ENCODE results near the gene PPP1R2.

Gene PPP1R2

GRCh38 chr3:195565716-195566115 lies 22.6 kb upstream of the PPP1R2 start:
- DNase-seq: no peak

GRCh38 chr3:195563317-195563716 lies 20.2 kb upstream of the PPP1R2 start:
- DNase-seq: no peak

GRCh38 chr3:195559723-195560409 lies 16.7 kb upstream of the PPP1R2 start:
- DNase-seq: no peak

- DNase-seq: no peak
These were observed 15.5 kb upstream of the PPP1R2 start for GRCh38 chr3:195558602-195559001.

- no peak for DNase-seq
These were observed 14.2 kb upstream of the PPP1R2 start for GRCh38 chr3:195557322-195557721.

- no peak for DNase-seq
These were observed 13.3 kb upstream of the PPP1R2 start for GRCh38 chr3:195556390-195556789.

- DNase-seq: no peak
These were observed 12.0 kb upstream of the PPP1R2 start for GRCh38 chr3:195555110-195555509.

- DNase-seq: no peak
These were observed 11.3 kb upstream of the PPP1R2 start for GRCh38 chr3:195554458-195554857.

GRCh38 chr3:195553268-195553667 lies 10.1 kb upstream of the PPP1R2 start:
- no peak for DNase-seq

- no peak for DNase-seq
These were observed 8.4 kb upstream of the PPP1R2 start for GRCh38 chr3:195551381-195551978.

GRCh38 chr3:195550723-195551122 lies 7.6 kb upstream of the PPP1R2 start:
- no peak for DNase-seq

GRCh38 chr3:195549931-195550519 lies 6.9 kb upstream of the PPP1R2 start:
- peak; percentile 62 for DNase-seq

- DNase-seq: no peak
These were observed 5.9 kb upstream of the PPP1R2 start for GRCh38 chr3:195548987-195549386.

GRCh38 chr3:195548501-195548900 lies 5.4 kb upstream of the PPP1R2 start:
- DNase-seq: no peak

- DNase-seq: no peak
These were observed 4.9 kb upstream of the PPP1R2 start for GRCh38 chr3:195548006-195548405.

- DNase-seq: no peak
These were observed 3.0 kb upstream of the PPP1R2 start for GRCh38 chr3:195546130-195546560.

- no peak for DNase-seq
These were observed 1.5 kb upstream of the PPP1R2 start for GRCh38 chr3:195544634-195545033.

GRCh38 chr3:195544230-195544536 lies 1.1 kb upstream of the PPP1R2 start:
- no peak for DNase-seq

- DNase-seq: no peak
These were observed 540 bp upstream of the PPP1R2 start for GRCh38 chr3:195543500-195544229.

GRCh38 chr3:195542316-195542697 lies 818 bp downstream of the PPP1R2 start:
- DNase-seq: no peak

- no peak for DNase-seq
These were observed 2.6 kb downstream of the PPP1R2 start for GRCh38 chr3:195540511-195540910.

GRCh38 chr3:195540027-195540426 lies 3.1 kb downstream of the PPP1R2 start:
- no peak for DNase-seq

- DNase-seq: no peak
These were observed 3.6 kb downstream of the PPP1R2 start for GRCh38 chr3:195539479-195539878.

- no peak for DNase-seq
These were observed 5.1 kb downstream of the PPP1R2 start for GRCh38 chr3:195537995-195538394.

Data from activated CD4-positive, CD25-positive, alpha-beta regulatory T cell treated with anti-CD3 and anti-CD28 coated beads, Interleukin-2, amount 50 U/mL, for 72 hours (primary cell).